Loucy (cell line): ENCODE data around the gene RHBG.

Experiments
- EZH2phosphoT487 ChIP-seq: fragments of 200-600 bp; IDR thresholded peaks from 2 replicates; pipeline ENCODE4 v1.6.1; 2018; ENCODE audit warnings: antibody characterized with exemption, mild to moderate bottlenecking, moderate library complexity, borderline replicate concordance
- TF ChIP-seq, protein P1 (sequence below): fragments of 200-600 bp; sonication (generic); conservative IDR thresholded peaks from 2 replicates; pipeline ENCODE4 v1.5.1; 2014; ENCODE audit warnings: mild to moderate bottlenecking, antibody characterized with exemption, low read length

DNA sequence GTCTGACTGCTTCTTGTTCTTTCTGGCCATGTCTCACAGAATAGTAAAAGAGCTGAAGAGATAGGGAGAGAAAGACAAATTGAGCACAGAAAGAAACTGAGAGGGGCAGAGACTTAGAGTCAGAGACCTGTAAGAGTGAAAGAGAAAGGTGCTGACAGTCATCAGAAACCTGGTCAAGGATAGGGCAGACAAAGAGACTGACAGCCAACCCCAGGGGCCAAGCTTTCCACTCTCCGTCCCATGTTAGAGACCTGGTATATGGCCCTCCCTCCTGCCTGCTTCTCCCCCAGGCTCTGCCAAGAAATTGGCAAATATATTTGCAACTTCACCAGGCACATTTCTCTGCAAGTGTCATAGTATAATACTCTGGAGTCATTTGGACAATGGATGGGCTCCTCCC is 64.6 kb downstream of the RHBG start:
- TF ChIP-seq, protein P1, sequence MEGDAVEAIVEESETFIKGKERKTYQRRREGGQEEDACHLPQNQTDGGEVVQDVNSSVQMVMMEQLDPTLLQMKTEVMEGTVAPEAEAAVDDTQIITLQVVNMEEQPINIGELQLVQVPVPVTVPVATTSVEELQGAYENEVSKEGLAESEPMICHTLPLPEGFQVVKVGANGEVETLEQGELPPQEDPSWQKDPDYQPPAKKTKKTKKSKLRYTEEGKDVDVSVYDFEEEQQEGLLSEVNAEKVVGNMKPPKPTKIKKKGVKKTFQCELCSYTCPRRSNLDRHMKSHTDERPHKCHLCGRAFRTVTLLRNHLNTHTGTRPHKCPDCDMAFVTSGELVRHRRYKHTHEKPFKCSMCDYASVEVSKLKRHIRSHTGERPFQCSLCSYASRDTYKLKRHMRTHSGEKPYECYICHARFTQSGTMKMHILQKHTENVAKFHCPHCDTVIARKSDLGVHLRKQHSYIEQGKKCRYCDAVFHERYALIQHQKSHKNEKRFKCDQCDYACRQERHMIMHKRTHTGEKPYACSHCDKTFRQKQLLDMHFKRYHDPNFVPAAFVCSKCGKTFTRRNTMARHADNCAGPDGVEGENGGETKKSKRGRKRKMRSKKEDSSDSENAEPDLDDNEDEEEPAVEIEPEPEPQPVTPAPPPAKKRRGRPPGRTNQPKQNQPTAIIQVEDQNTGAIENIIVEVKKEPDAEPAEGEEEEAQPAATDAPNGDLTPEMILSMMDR: no peak
- no peak for TF ChIP-seq EZH2phosphoT487
